Tibial nerve (tissue), 4 donors: ENCODE data around the gene SUGCT.

ENCODE experiments used
- EP300 ChIP-seq, 2 donors: sonication (generic); formaldehyde crosslinking; IDR thresholded peaks; one replicate each; pipeline ENCODE4 v1.6.1; 2017; ENCODE audit warnings: antibody characterized with exemption in 2 of 2, mild to moderate bottlenecking in 1 of 2
- POLR2A ChIP-seq, 2 donors: fragments of 450-650 bp; IDR thresholded peaks; one replicate each; pipeline ENCODE4 v1.6.1; 2017; ENCODE audit warnings: antibody characterized with exemption in 2 of 2, mild to moderate bottlenecking in 2 of 2, moderate library complexity in 2 of 2
- TF ChIP-seq, protein P1 (sequence below), 5 experiments: fragments of 200-600 bp in 3 of 5; fragments of 450-650 bp in 2 of 5; sonication (generic) in 3 of 5; IDR thresholded peaks; one replicate each; pipeline ENCODE4 v1.5.1; 2016 to 2019; ENCODE audit warnings: antibody characterized with exemption in 5 of 5, mild to moderate bottlenecking in 3 of 5, moderate library complexity in 2 of 5

- TF ChIP-seq, protein P1, sequence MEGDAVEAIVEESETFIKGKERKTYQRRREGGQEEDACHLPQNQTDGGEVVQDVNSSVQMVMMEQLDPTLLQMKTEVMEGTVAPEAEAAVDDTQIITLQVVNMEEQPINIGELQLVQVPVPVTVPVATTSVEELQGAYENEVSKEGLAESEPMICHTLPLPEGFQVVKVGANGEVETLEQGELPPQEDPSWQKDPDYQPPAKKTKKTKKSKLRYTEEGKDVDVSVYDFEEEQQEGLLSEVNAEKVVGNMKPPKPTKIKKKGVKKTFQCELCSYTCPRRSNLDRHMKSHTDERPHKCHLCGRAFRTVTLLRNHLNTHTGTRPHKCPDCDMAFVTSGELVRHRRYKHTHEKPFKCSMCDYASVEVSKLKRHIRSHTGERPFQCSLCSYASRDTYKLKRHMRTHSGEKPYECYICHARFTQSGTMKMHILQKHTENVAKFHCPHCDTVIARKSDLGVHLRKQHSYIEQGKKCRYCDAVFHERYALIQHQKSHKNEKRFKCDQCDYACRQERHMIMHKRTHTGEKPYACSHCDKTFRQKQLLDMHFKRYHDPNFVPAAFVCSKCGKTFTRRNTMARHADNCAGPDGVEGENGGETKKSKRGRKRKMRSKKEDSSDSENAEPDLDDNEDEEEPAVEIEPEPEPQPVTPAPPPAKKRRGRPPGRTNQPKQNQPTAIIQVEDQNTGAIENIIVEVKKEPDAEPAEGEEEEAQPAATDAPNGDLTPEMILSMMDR (IDR thresholded peaks at IDR 0.05), result no peak
- TF ChIP-seq POLR2A (IDR thresholded peaks at IDR 0.05) (no peak), EP300 (IDR thresholded peaks at IDR 0.05) (no peak)
These were observed 410.9 kb downstream of the SUGCT start for GRCh38 chr7:40545739-40546138.
